Parathyroid adenoma (tissue), 2 donors: ENCODE results near the gene SLAMF7.
"Not testable (repeated sequence)": the region's sequence is repeated elsewhere in the genome, so short reads cannot be mapped to it uniquely, and the experiment has no call there.

Experiments used
- H2AFZ ChIP-seq: fragments of 300-600 bp; sonication (generic); one replicate; pipeline ENCODE4 v1.7.0; 2017; ENCODE audit warnings: antibody characterized with exemption, mild to moderate bottlenecking
- H3K27ac ChIP-seq: fragments of 300-600 bp; sonication (generic); one replicate; pipeline ENCODE4 v1.7.0; 2017
- H3K27me3 ChIP-seq: fragments of 300-600 bp; sonication (generic); one replicate; pipeline ENCODE4 v1.7.0; 2017; ENCODE audit warnings: low read length; ENCODE audit not compliant: control insufficient read depth, insufficient read depth
- H3K36me3 ChIP-seq: fragments of 300-600 bp; sonication (generic); one replicate; pipeline ENCODE4 v1.7.0; 2017; ENCODE audit warnings: low read length; ENCODE audit not compliant: control insufficient read depth, insufficient read depth
- H3K4me1 ChIP-seq: fragments of 300-600 bp; sonication (generic); one replicate; pipeline ENCODE4 v1.7.0; 2017; ENCODE audit warnings: control low read depth
- H3K4me2 ChIP-seq: fragments of 300-600 bp; sonication (generic); one replicate; pipeline ENCODE4 v1.7.0; 2017; ENCODE audit warnings: low read length
- H3K4me3 ChIP-seq: fragments of 300-600 bp; sonication (generic); one replicate; pipeline ENCODE4 v1.7.0; 2017; ENCODE audit warnings: low read depth, low read length
- H3K79me2 ChIP-seq: fragments of 300-600 bp; sonication (generic); one replicate; pipeline ENCODE4 v1.7.0; 2017; ENCODE audit warnings: control low read depth
- H3K9ac ChIP-seq: fragments of 300-600 bp; sonication (generic); one replicate; pipeline ENCODE4 v1.7.0; 2017; ENCODE audit warnings: mild to moderate bottlenecking
- H3K9me3 ChIP-seq: fragments of 300-600 bp; sonication (generic); one replicate; pipeline ENCODE4 v1.7.0; 2017; ENCODE audit warnings: low read length; ENCODE audit not compliant: control insufficient read depth
- TF ChIP-seq, protein P1 (sequence below): fragments of 300-600 bp; sonication (generic); IDR thresholded peaks from one replicate; pipeline ENCODE4 v1.7.0; 2017; ENCODE audit warnings: antibody characterized with exemption, mild to moderate bottlenecking
- donor health status: primary hyperparathyroidism.

The SLAMF7 gene

DNA sequence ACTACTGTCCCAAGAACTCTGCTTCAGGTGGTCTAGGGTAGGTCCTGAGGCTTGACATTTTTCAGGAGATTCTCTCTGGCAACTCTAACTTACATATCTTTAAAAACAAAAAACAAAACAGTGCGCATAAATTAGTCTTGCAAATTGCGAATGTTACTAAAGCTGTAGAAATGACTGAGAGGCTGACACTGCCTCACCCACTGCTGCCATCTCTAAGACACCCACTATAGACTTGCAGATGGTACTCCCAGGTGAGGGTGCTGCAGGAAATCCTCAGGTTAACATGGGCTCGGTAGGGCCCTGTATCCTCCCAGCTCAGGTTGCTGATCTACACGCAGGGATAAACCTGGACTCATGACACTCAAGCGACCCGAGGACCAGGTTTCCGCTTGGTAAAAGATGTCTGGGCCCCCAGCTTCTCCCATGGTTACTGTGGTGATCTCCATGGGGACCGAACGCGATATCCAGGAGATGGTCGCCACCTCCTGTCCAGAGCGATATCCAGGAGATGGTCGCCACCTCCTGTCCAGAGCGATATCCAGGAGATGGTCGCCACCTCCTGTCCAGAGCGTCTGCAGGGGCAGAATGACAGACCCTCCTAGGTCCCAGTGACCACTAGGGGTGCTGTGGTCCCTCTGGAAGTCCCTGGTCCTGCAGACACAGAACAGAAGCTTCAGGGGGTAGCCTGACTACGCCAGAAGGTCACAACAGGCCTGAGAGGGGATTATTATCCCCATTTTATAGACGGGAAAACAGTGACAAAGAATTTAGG, 40.8 kb downstream of the SLAMF7 start:
- TF ChIP-seq, protein P1, sequence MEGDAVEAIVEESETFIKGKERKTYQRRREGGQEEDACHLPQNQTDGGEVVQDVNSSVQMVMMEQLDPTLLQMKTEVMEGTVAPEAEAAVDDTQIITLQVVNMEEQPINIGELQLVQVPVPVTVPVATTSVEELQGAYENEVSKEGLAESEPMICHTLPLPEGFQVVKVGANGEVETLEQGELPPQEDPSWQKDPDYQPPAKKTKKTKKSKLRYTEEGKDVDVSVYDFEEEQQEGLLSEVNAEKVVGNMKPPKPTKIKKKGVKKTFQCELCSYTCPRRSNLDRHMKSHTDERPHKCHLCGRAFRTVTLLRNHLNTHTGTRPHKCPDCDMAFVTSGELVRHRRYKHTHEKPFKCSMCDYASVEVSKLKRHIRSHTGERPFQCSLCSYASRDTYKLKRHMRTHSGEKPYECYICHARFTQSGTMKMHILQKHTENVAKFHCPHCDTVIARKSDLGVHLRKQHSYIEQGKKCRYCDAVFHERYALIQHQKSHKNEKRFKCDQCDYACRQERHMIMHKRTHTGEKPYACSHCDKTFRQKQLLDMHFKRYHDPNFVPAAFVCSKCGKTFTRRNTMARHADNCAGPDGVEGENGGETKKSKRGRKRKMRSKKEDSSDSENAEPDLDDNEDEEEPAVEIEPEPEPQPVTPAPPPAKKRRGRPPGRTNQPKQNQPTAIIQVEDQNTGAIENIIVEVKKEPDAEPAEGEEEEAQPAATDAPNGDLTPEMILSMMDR = no peak

DNA sequence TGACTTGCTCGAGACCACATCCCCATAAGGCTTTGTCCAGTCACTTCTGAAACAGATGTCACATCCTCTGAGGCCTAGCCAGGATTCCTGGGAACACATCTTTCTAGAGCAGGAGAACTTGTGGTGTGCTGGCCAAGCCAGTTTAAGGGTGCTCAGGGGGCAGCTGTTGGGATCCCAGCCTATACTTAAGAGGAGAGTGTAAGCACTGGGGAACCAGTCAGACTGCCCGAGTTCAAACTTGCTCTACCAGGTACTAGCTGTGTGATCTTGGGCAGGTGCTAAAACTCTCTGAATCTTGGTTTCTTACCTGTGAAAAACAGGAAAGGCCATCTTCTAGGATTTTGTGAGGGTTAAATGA, 41.3 kb downstream of the SLAMF7 start:
- Histone ChIP-seq H3K4me3 (no peak overlapping the region), H3K4me2 (no peak overlapping the region), H3K9ac (no peak overlapping the region), H3K27me3 (no peaks in the 10 kb centered on the region), H3K79me2 (no peaks in the 10 kb centered on the region), H3K4me1 (no peaks in the 10 kb centered on the region), H3K27ac (no peak overlapping the region), H3K36me3 (no peaks in the 10 kb centered on the region), H2AFZ (no peak overlapping the region), H3K9me3 (no peaks in the 10 kb centered on the region)
- TF ChIP-seq, protein P1 = no peak

More for the DNA sequence above, 40.8 kb downstream of the SLAMF7 start:
- H3K36me3 ChIP-seq = no peaks in the 10 kb centered on the region
- H3K9ac ChIP-seq = no peak overlapping the region
- no peak overlapping the region for H3K4me3 ChIP-seq
- no peaks in the 10 kb centered on the region for H3K9me3 ChIP-seq
- no peak overlapping the region for H3K27ac ChIP-seq
- H3K79me2 ChIP-seq = no peaks in the 10 kb centered on the region
- H2AFZ ChIP-seq = no peak overlapping the region
- no peaks in the 10 kb centered on the region for H3K4me1 ChIP-seq
- H3K4me2 ChIP-seq = no peak overlapping the region
- H3K27me3 ChIP-seq = no peaks in the 10 kb centered on the region

DNA sequence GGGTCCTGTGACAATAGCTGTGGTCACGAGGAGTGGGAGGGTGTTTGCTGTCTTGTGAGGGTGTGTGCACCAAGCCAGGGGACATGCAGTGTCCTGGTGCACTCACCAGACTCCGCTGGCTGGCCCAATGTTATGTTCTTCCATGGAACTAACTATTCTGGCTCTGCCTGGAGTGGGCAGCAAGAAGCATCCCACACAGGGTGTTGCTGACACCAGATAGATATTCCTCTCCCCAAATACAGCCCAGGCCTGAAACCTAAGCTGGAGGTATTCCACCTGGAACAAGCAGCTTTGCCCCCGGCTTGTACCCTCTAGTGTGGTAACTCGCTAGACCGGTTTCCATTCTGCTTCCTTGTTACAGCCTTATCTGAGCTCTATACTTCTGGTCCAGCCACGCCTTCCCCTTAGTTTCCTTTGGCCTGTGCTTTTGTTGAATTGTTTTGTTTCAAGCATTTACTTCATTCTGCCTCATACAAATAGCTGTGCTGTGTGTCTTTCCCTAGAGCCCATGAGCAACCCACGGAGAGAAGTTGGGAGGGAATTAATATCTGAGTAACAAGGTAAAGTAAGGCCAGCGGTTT, 42.2 kb downstream of the SLAMF7 start:
- H3K36me3 ChIP-seq = no peaks in the 10 kb centered on the region
- no peak overlapping the region for H3K27ac ChIP-seq
- no peak overlapping the region for H3K9ac ChIP-seq
- peak overlapping the region; percentile 54 for H2AFZ ChIP-seq
- no peak overlapping the region for H3K4me2 ChIP-seq
- TF ChIP-seq, protein P1 = no peak
- H3K9me3 ChIP-seq = no peaks in the 10 kb centered on the region
- H3K4me3 ChIP-seq = no peak overlapping the region
- H3K4me1 ChIP-seq = no peaks in the 10 kb centered on the region
- H3K79me2 ChIP-seq = no peaks in the 10 kb centered on the region
- H3K27me3 ChIP-seq = no peaks in the 10 kb centered on the region

DNA sequence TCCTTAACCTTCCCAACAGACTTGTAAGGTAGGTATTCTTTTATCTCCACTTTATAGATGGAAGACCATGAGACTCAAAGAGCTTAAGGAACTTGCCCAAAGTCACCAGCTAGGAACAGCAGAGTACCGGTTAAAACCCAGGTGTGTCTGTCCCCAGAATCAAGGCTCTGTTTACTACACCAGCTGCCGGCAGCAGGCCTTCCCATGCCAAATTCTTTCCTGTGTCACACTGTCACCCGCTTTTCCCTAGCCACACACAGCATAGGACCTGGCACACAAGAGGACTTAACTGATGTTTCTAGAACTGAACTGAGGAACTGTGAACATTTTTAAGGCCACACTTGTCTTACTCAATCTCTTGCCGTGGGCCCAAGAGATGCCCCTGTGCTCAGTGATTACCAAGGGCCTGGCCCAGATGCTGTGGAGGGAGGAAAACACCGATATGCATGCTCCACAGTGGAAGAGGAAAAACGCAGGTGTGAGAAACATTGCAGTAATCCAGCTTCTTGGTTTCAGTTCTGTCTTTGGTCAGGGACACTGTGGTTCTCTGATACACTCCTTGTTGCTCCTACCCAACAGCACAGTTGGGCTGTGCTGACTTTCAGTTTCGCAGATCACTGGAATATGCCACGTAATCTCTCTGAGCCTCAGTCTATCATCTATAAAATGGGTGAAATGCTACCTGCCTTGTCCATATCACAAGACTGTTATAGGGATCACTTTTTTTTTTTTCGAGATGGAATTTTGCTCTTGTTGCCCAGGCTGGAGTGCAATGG, 43.1 kb downstream of the SLAMF7 start:
- no peaks in the 10 kb centered on the region for H3K36me3 ChIP-seq
- no peaks in the 10 kb centered on the region for H3K79me2 ChIP-seq
- no peak overlapping the region for H3K27ac ChIP-seq
- no peak overlapping the region for H3K4me3 ChIP-seq
- H3K27me3 ChIP-seq = no peaks in the 10 kb centered on the region
- TF ChIP-seq, protein P1 = no peak
- H2AFZ ChIP-seq = peak overlapping the region; percentile 54
- no peaks in the 10 kb centered on the region for H3K9me3 ChIP-seq
- H3K4me2 ChIP-seq = no peak overlapping the region
- H3K4me1 ChIP-seq = no peaks in the 10 kb centered on the region
- H3K9ac ChIP-seq = no peak overlapping the region

DNA sequence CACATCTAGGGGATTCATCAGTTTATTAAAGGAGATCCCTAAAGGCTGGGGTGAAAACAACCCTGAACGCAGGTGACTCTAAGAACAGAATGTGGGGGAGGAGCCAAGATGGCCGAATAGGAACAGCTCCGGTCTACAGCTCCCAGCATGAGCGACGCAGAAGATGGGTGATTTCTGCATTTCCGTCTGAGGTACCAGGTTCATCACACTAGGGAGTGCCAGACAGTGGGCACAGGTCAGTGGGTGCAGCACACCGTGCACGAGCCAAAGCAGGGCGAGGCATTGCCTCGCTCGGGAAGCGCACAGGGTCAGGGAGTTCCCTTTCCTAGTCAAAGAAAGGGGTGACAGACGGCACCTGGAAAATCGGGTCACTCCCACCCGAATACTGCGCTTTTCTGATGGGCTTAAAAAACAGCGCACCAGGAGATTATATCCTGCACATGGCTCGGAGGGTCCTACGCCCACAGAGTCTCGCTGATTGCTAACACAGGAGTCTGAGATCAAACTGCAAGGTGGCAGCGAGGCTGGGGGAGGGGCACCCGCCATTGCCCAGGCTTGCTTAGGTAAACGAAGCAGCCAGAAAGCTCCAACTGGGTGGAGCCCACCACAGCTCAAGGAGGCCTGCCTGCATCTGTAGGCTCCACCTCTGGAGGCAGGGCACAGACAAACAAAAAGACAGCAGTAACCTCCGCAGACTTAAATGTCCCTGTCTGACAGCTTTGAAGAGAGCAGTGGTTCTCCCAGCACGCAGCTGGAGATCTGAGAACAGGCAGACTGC, 44.1 kb downstream of the SLAMF7 start:
- H3K4me2 ChIP-seq = not testable (repeated sequence)

More for the DNA sequence above, 44.1 kb downstream of the SLAMF7 start:
- H3K36me3 ChIP-seq, H3K9me3 ChIP-seq, H3K4me3 ChIP-seq, H3K27ac ChIP-seq, H3K4me1 ChIP-seq, H2AFZ ChIP-seq, H3K79me2 ChIP-seq, H3K9ac ChIP-seq, H3K27me3 ChIP-seq: not testable (repeated sequence)
